ENCODE measurements around the gene HDAC5.

The HDAC5 gene

DNA sequence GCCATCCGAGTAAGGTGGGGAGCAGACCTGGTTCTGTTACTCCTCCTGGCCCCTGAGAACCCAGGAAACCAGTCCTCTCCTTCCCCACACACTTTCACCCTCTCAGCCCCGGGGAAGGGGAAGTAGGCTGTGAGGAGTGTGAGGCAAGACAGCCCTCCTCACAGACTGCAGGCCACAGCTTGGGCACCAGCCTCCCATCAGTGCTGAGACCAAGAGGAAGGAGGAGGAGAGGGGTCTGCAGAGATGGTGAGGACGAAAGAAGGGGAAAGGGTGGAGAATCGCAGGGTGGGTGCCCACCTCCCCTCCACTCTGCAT, 45.9 kb downstream of the HDAC5 start:
- TF ChIP-seq, protein P1, sequence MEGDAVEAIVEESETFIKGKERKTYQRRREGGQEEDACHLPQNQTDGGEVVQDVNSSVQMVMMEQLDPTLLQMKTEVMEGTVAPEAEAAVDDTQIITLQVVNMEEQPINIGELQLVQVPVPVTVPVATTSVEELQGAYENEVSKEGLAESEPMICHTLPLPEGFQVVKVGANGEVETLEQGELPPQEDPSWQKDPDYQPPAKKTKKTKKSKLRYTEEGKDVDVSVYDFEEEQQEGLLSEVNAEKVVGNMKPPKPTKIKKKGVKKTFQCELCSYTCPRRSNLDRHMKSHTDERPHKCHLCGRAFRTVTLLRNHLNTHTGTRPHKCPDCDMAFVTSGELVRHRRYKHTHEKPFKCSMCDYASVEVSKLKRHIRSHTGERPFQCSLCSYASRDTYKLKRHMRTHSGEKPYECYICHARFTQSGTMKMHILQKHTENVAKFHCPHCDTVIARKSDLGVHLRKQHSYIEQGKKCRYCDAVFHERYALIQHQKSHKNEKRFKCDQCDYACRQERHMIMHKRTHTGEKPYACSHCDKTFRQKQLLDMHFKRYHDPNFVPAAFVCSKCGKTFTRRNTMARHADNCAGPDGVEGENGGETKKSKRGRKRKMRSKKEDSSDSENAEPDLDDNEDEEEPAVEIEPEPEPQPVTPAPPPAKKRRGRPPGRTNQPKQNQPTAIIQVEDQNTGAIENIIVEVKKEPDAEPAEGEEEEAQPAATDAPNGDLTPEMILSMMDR (IDR thresholded peaks at IDR 0.05; ENCODE audit: low read depth, low read length): no peak
- TF ChIP-seq EZH2phosphoT487 (IDR thresholded peaks at IDR 0.05; ENCODE audit: low read depth): no peak
- no peaks in the 10 kb centered on the region for H4K20me1 ChIP-seq (ENCODE audit: insufficient read depth, low read length)
- H3K27ac ChIP-seq (ENCODE audit: low read length): no peak overlapping the region
- no peaks in the 10 kb centered on the region for H3K27me3 ChIP-seq (ENCODE audit: low read depth, low read length)
- H2AFZ ChIP-seq (ENCODE audit: low read depth, low read length): no peak overlapping the region
- no peak overlapping the region for H3K4me2 ChIP-seq (ENCODE audit: low read length)
- H3K9ac ChIP-seq (ENCODE audit: low read length): no peak overlapping the region
- H3K4me3 ChIP-seq (ENCODE audit: low read length): no peak overlapping the region
- H3K79me2 ChIP-seq (ENCODE audit: low read length): peaks cover 7% of the 10 kb centered on the region
- H3K9me3 ChIP-seq (ENCODE audit: insufficient read depth, low read length): no peaks in the 10 kb centered on the region
- H3K36me3 ChIP-seq (replicated peaks; ENCODE audit: low read depth, low read length): peaks cover 26% of the 10 kb centered on the region
- H3K4me1 ChIP-seq (ENCODE audit: low read length): peaks cover 7% of the 10 kb centered on the region; the same call in 1 of the 2 replicates

- Histone ChIP-seq H3K9me3 (ENCODE audit: insufficient read depth, low read length) (no peaks in the 10 kb centered on the region), H4K20me1 (ENCODE audit: insufficient read depth, low read length) (no peaks in the 10 kb centered on the region), H3K4me2 (ENCODE audit: low read length) (no peak overlapping the region), H3K4me3 (ENCODE audit: low read length) (no peak overlapping the region), H3K27ac (ENCODE audit: low read length) (no peak overlapping the region), H3K4me1 (ENCODE audit: low read length) (peaks cover 8% of the 10 kb centered on the region), H3K79me2 (ENCODE audit: low read length) (peaks cover 10% of the 10 kb centered on the region), H2AFZ (ENCODE audit: low read depth, low read length) (no peak overlapping the region), H3K27me3 (ENCODE audit: low read depth, low read length) (no peaks in the 10 kb centered on the region), H3K36me3 (replicated peaks; ENCODE audit: low read depth, low read length) (peaks cover 24% of the 10 kb centered on the region), H3K9ac (ENCODE audit: low read length) (no peak overlapping the region)
- no peak for TF ChIP-seq EZH2phosphoT487 (IDR thresholded peaks at IDR 0.05; ENCODE audit: low read depth)
- TF ChIP-seq, protein P1 (IDR thresholded peaks at IDR 0.05; ENCODE audit: low read depth, low read length): no peak
Measured at GRCh38 chr17:44076716-44077594, 46.5 kb downstream of the HDAC5 start.

GRCh38 chr17:44075598-44076293, 47.7 kb downstream of the HDAC5 start:
- Histone ChIP-seq H3K27me3 (ENCODE audit: low read depth, low read length) (no peaks in the 10 kb centered on the region), H3K27ac (ENCODE audit: low read length) (no peak overlapping the region), H3K9ac (ENCODE audit: low read length) (no peak overlapping the region), H4K20me1 (ENCODE audit: insufficient read depth, low read length) (no peaks in the 10 kb centered on the region), H3K4me2 (ENCODE audit: low read length) (no peak overlapping the region), H2AFZ (ENCODE audit: low read depth, low read length) (no peak overlapping the region), H3K4me1 (ENCODE audit: low read length) (peaks cover 14% of the 10 kb centered on the region), H3K36me3 (replicated peaks; ENCODE audit: low read depth, low read length) (peaks cover 21% of the 10 kb centered on the region), H3K79me2 (ENCODE audit: low read length) (peaks cover 22% of the 10 kb centered on the region), H3K4me3 (ENCODE audit: low read length) (no peak overlapping the region), H3K9me3 (ENCODE audit: insufficient read depth, low read length) (no peaks in the 10 kb centered on the region)
- TF ChIP-seq, protein P1 (IDR thresholded peaks at IDR 0.05; ENCODE audit: low read depth, low read length): no peak
- no peak for TF ChIP-seq EZH2phosphoT487 (IDR thresholded peaks at IDR 0.05; ENCODE audit: low read depth)

GRCh38 chr17:44074911-44075285, 48.5 kb downstream of the HDAC5 start:
- H3K27ac ChIP-seq (ENCODE audit: low read length): no peak overlapping the region

More at GRCh38 chr17:44074911-44075285, 48.5 kb downstream of the HDAC5 start:
- no peak for TF ChIP-seq EZH2phosphoT487 (IDR thresholded peaks at IDR 0.05; ENCODE audit: low read depth)
- TF ChIP-seq, protein P1 (IDR thresholded peaks at IDR 0.05; ENCODE audit: low read depth, low read length): no peak
- no peak overlapping the region for H3K4me3 ChIP-seq (ENCODE audit: low read length)
- H3K36me3 ChIP-seq (replicated peaks; ENCODE audit: low read depth, low read length): peaks cover 21% of the 10 kb centered on the region
- H3K4me1 ChIP-seq (ENCODE audit: low read length): peaks cover 14% of the 10 kb centered on the region
- H3K79me2 ChIP-seq (ENCODE audit: low read length): peaks cover 22% of the 10 kb centered on the region
- no peaks in the 10 kb centered on the region for H4K20me1 ChIP-seq (ENCODE audit: insufficient read depth, low read length)
- H3K9ac ChIP-seq (ENCODE audit: low read length): no peak overlapping the region
- H3K4me2 ChIP-seq (ENCODE audit: low read length): no peak overlapping the region
- H3K27me3 ChIP-seq (ENCODE audit: low read depth, low read length): no peaks in the 10 kb centered on the region
- H2AFZ ChIP-seq (ENCODE audit: low read depth, low read length): no peak overlapping the region
- no peaks in the 10 kb centered on the region for H3K9me3 ChIP-seq (ENCODE audit: insufficient read depth, low read length)

Data from OCI-LY3 (cell line).